Parathyroid adenoma (tissue), 2 donors: ENCODE data around the gene TSPAN4.

Experiments used
- H2AFZ ChIP-seq: fragments of 300-600 bp; sonication (generic); one replicate; pipeline ENCODE4 v1.7.0; 2017; ENCODE audit warnings: antibody characterized with exemption, mild to moderate bottlenecking
- H3K27ac ChIP-seq: fragments of 300-600 bp; sonication (generic); one replicate; pipeline ENCODE4 v1.7.0; 2017
- H3K27me3 ChIP-seq: fragments of 300-600 bp; sonication (generic); one replicate; pipeline ENCODE4 v1.7.0; 2017; ENCODE audit warnings: low read length; ENCODE audit not compliant: control insufficient read depth, insufficient read depth
- H3K36me3 ChIP-seq: fragments of 300-600 bp; sonication (generic); one replicate; pipeline ENCODE4 v1.7.0; 2017; ENCODE audit warnings: low read length; ENCODE audit not compliant: control insufficient read depth, insufficient read depth
- H3K4me1 ChIP-seq: fragments of 300-600 bp; sonication (generic); one replicate; pipeline ENCODE4 v1.7.0; 2017; ENCODE audit warnings: control low read depth
- H3K4me2 ChIP-seq: fragments of 300-600 bp; sonication (generic); one replicate; pipeline ENCODE4 v1.7.0; 2017; ENCODE audit warnings: low read length
- H3K4me3 ChIP-seq: fragments of 300-600 bp; sonication (generic); one replicate; pipeline ENCODE4 v1.7.0; 2017; ENCODE audit warnings: low read depth, low read length
- H3K79me2 ChIP-seq: fragments of 300-600 bp; sonication (generic); one replicate; pipeline ENCODE4 v1.7.0; 2017; ENCODE audit warnings: control low read depth
- H3K9ac ChIP-seq: fragments of 300-600 bp; sonication (generic); one replicate; pipeline ENCODE4 v1.7.0; 2017; ENCODE audit warnings: mild to moderate bottlenecking
- H3K9me3 ChIP-seq: fragments of 300-600 bp; sonication (generic); one replicate; pipeline ENCODE4 v1.7.0; 2017; ENCODE audit warnings: low read length; ENCODE audit not compliant: control insufficient read depth
- CTCF ChIP-seq: fragments of 300-600 bp; sonication (generic); IDR thresholded peaks from one replicate; pipeline ENCODE4 v1.7.0; 2017; ENCODE audit warnings: antibody characterized with exemption, mild to moderate bottlenecking
- donor health status: primary hyperparathyroidism.

Gene TSPAN4

GRCh38 chr11:798093-798713 is 44.4 kb upstream of the TSPAN4 start, which contains the start of gene SLC25A22:
TSS of gene SLC25A22 (minus strand) at chr11:798281. CDS start at chr11:795006, 3,275 bp downstream.
- Histone ChIP-seq H2AFZ (peak within 1 kb of the TSS; percentile 68), H3K4me3 (peak within 1 kb of the TSS; percentile 48), H3K36me3 (no peaks in the 10 kb centered on the region), H3K9ac (no peak within 1 kb of the TSS), H3K79me2 (no peaks in the 10 kb centered on the region), H3K27me3 (no peaks in the 10 kb centered on the region), H3K9me3 (no peaks in the 10 kb centered on the region), H3K27ac (peak within 1 kb of the TSS; percentile 42), H3K4me1 (peaks cover 4% of the 10 kb centered on the region), H3K4me2 (peak within 1 kb of the TSS; percentile 69)
- TF ChIP-seq CTCF, result peak; percentile 73

GRCh38 chr11:799641-800316 is 42.9 kb upstream of the TSPAN4 start:
- Histone ChIP-seq H3K4me3 (no peak overlapping the region), H3K27me3 (no peaks in the 10 kb centered on the region), H2AFZ (no peak overlapping the region), H3K9ac (no peak overlapping the region), H3K36me3 (no peaks in the 10 kb centered on the region), H3K4me1 (peaks cover 4% of the 10 kb centered on the region), H3K4me2 (no peak overlapping the region), H3K79me2 (no peaks in the 10 kb centered on the region), H3K27ac (no peak overlapping the region), H3K9me3 (no peaks in the 10 kb centered on the region)
- no peak for TF ChIP-seq CTCF

GRCh38 chr11:800473-800872 is 42.2 kb upstream of the TSPAN4 start:
- Histone ChIP-seq H3K27ac (no peak overlapping the region), H3K27me3 (no peaks in the 10 kb centered on the region), H3K4me1 (peaks cover 4% of the 10 kb centered on the region), H3K9me3 (no peaks in the 10 kb centered on the region), H3K4me3 (no peak overlapping the region), H2AFZ (no peak overlapping the region), H3K9ac (no peak overlapping the region), H3K4me2 (no peak overlapping the region), H3K79me2 (no peaks in the 10 kb centered on the region), H3K36me3 (no peaks in the 10 kb centered on the region)
- TF ChIP-seq CTCF, result no peak

GRCh38 chr11:801097-801780 is 41.4 kb upstream of the TSPAN4 start:
- Histone ChIP-seq H3K27ac (no peak overlapping the region), H3K9ac (no peak overlapping the region), H3K4me1 (peaks cover 4% of the 10 kb centered on the region), H2AFZ (no peak overlapping the region), H3K36me3 (no peaks in the 10 kb centered on the region), H3K4me3 (no peak overlapping the region), H3K4me2 (no peak overlapping the region), H3K27me3 (no peaks in the 10 kb centered on the region), H3K79me2 (no peaks in the 10 kb centered on the region), H3K9me3 (no peaks in the 10 kb centered on the region)
- TF ChIP-seq CTCF, result no peak
